Stomach (tissue), 9 donors: ENCODE results near the gene MYBBP1A. TPM values are rescaled to one million over a fixed set of nuclear protein-coding genes. Genes with fewer than 3 reads are reported as not detected.
A peak's percentile ranks its signal among the peaks of the same experiment; 100 is the strongest.

Experiments used
- DNase-seq, 2 donors: peaks; one replicate each; pipeline versions ENCODE4 v3.0.0 to v3.0.0-alpha.2; 2013 to 2019
- H3K27ac ChIP-seq, 5 donors: fragments of 200-600 bp in 4 of 5; sonication (generic) in 4 of 5; one replicate each; pipeline ENCODE4 v1.5.1; 2013 to 2019; ENCODE audit warnings: mild to moderate bottlenecking in 1 of 5, moderate library complexity in 1 of 5
- H3K27me3 ChIP-seq, 3 donors: fragments of 200-600 bp; sonication (generic); one replicate each; pipeline ENCODE4 v1.5.1; 2017 to 2019; ENCODE audit warnings: mixed run types in 1 of 3
- H3K36me3 ChIP-seq, 4 donors: fragments of 200-600 bp; sonication (generic); 1 replicate in 3 of 4; 2 replicates in 1 of 4; pipeline ENCODE4 v1.5.1; 2016 to 2019
- H3K4me1 ChIP-seq, 4 donors: fragments of 200-600 bp; sonication (generic); one replicate each; pipeline ENCODE4 v1.5.1; 2016 to 2019
- H3K4me3 ChIP-seq, 4 donors: fragments of 200-600 bp; sonication (generic) in 3 of 4; one replicate each; pipeline ENCODE4 v1.5.1; 2016 to 2019; ENCODE audit warnings: mild to moderate bottlenecking in 1 of 4
- H3K9me3 ChIP-seq, 4 donors: fragments of 200-600 bp; sonication (generic); one replicate each; pipeline ENCODE4 v1.5.1; 2016 to 2019
- EP300 ChIP-seq: sonication (generic); formaldehyde crosslinking; IDR thresholded peaks from one replicate; pipeline ENCODE4 v1.6.1; 2017; ENCODE audit warnings: antibody characterized with exemption
- POLR2A ChIP-seq, 4 donors: fragments of 450-650 bp; IDR thresholded peaks; one replicate each; pipeline ENCODE4 v1.6.1; 2016; ENCODE audit warnings: antibody characterized with exemption in 4 of 4, control low read depth in 2 of 4, mild to moderate bottlenecking in 1 of 4, moderate library complexity in 1 of 4
- POLR2AphosphoS5 ChIP-seq, 3 donors: sonication (generic); formaldehyde crosslinking; IDR thresholded peaks; one replicate each; pipeline ENCODE4 v1.6.1; 2016; ENCODE audit warnings: antibody characterized with exemption in 3 of 3
- WGBS, 5 donors: extraction: QIAGEN DNeasy Blood & Tissue Kit in 3 of 5; methylation state at CpG; one replicate each; pipeline versions ENCODE4 v1.1.5 to v1.1.7; 2013 to 2018; 5-methylcytosine and 5-hydroxymethylcytosine counted together
- intact Hi-C: fragments of 100-400 bp; cut with DNase I; formaldehyde crosslinking; loops from one replicate; pipeline ENCODE4 v1.15.1; 2023; ENCODE audit warnings: low total_unique reads
- polyA plus RNA-seq, 3 donors: library from polyadenylated mRNA; stranded (reverse); fragments of 200-250 nt; gene quantifications; one replicate each; pipeline ENCODE4 v1.2.3, GENCODE V29; 2013
- total RNA-seq, 5 donors: library from RNA; depleted of rRNA; stranded (reverse); fragments of >200 nt; gene quantifications; one replicate each; pipeline versions ENCODE4 v1.1.0 to v1.2.3, GENCODE V29; 2014 to 2016
- TF ChIP-seq, protein P1 (sequence below), 7 experiments: fragments of 450-650 bp in 4 of 7; fragments of 200-600 bp in 3 of 7; sonication (generic) in 3 of 7; IDR thresholded peaks; one replicate each; pipeline ENCODE4 v1.5.1; 2016 to 2019; ENCODE audit warnings: antibody characterized with exemption in 7 of 7, control low read depth in 2 of 7, mild to moderate bottlenecking in 1 of 7
- donor health status: healthy with polysubstance abuse.
- donor health status: Bipolar disorder and iron deficiency.
- donor health status: healthy.

The MYBBP1A gene
- total and polyA plus RNA-seq, 8 donors, result 14.1 to 237 (median 44.5) TPM

DNA sequence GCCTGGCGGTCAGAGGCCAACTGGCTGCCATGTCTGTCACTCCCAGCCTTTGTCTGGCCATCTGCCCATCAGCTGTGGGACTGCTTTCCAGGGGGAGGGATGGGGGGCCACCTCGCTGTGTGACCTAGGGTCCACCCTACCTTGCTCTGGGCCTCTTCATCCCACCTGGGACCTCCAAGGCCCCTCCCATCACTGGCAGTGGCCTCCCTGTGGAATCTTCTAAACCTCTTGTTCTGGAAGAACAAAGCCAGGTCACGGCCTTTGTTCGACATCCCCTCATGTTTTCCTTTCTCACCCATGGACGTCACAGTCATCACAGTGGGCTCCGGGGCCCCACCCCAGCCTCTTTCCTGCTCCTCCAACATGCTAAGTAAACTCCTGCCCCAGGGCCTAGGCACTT, 32.5 kb downstream of the MYBBP1A start:
- Histone ChIP-seq H3K27ac (peak overlapping the region; percentile 52 to 88 (median 80)), H3K27me3 (no peaks in the 10 kb centered on the region), H3K4me1 (peaks cover 33 to 52% (median 42%) of the 10 kb centered on the region in 4 donors), H3K36me3 (peaks cover 0 to 23% (median 3%) of the 10 kb centered on the region in 4 donors), H3K9me3 (no peaks in the 10 kb centered on the region), H3K4me3 (no peak overlapping the region)
- intact Hi-C loops, result no loop called here
- WGBS, 5 donors, result 81 to 88% (median 86%) methylated on average over 6 of the region's 6 CpGs
- DNase-seq, result no peak
- TF ChIP-seq, protein P1, sequence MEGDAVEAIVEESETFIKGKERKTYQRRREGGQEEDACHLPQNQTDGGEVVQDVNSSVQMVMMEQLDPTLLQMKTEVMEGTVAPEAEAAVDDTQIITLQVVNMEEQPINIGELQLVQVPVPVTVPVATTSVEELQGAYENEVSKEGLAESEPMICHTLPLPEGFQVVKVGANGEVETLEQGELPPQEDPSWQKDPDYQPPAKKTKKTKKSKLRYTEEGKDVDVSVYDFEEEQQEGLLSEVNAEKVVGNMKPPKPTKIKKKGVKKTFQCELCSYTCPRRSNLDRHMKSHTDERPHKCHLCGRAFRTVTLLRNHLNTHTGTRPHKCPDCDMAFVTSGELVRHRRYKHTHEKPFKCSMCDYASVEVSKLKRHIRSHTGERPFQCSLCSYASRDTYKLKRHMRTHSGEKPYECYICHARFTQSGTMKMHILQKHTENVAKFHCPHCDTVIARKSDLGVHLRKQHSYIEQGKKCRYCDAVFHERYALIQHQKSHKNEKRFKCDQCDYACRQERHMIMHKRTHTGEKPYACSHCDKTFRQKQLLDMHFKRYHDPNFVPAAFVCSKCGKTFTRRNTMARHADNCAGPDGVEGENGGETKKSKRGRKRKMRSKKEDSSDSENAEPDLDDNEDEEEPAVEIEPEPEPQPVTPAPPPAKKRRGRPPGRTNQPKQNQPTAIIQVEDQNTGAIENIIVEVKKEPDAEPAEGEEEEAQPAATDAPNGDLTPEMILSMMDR (IDR thresholded peaks at IDR 0.05), result no peak
- TF ChIP-seq POLR2A (IDR thresholded peaks at IDR 0.05) (no peak), EP300 (no peak), POLR2AphosphoS5 (IDR thresholded peaks at IDR 0.05) (no peak)

DNA sequence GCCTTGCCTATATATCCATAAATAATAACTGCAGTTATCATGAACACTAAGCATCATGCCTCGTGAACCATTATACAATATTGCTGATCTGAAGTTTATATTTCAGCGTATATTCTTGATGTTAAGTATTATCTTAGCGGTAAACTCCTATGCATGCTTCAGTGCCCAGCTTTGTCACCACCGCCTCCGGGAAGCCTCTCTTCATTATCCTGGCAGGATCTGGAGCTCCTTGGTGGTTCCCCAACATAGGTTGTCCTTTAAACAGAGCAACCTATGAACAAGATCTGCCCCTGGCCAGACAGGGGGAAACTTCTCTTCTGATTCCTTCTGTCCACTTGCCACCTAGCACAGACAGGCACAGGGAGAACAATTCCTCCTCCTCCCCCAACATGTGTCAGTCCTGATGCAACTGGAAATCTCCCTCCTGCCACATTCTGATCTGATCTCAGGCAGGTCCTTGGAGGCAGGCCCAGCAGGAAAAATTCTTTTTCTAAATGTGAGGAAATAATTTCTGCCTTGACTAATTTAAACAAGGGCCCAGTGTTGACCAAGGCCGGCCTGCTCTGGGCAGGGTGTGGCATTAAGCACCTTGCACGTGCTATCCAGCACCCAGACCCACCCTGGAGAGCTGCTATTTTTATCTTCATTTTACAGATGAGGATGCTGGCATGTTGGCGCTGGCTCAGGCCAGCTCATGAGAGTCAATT, 34.1 kb downstream of the MYBBP1A start:
- no peaks in the 10 kb centered on the region for H3K27me3 ChIP-seq
- TF ChIP-seq EP300, result no peak
- peak in 2 of 3 donors; percentile 50 to 76 for TF ChIP-seq POLR2AphosphoS5 (IDR thresholded peaks at IDR 0.05)
- H3K36me3 ChIP-seq, result peaks cover 0 to 19% (median 3%) of the 10 kb centered on the region in 4 donors
- H3K9me3 ChIP-seq, result no peaks in the 10 kb centered on the region
- WGBS, 5 donors, result 56 to 69% (median 60%) methylated on average over 8 of the region's 8 CpGs
- peak overlapping the region; percentile 61 to 88 (median 80) for H3K27ac ChIP-seq
- peak; percentile 86 to 88 for DNase-seq
- intact Hi-C loops, result no loop called here
- H3K4me3 ChIP-seq, result no peak overlapping the region
- H3K4me1 ChIP-seq, result peaks cover 44 to 61% (median 48%) of the 10 kb centered on the region in 4 donors

DNA sequence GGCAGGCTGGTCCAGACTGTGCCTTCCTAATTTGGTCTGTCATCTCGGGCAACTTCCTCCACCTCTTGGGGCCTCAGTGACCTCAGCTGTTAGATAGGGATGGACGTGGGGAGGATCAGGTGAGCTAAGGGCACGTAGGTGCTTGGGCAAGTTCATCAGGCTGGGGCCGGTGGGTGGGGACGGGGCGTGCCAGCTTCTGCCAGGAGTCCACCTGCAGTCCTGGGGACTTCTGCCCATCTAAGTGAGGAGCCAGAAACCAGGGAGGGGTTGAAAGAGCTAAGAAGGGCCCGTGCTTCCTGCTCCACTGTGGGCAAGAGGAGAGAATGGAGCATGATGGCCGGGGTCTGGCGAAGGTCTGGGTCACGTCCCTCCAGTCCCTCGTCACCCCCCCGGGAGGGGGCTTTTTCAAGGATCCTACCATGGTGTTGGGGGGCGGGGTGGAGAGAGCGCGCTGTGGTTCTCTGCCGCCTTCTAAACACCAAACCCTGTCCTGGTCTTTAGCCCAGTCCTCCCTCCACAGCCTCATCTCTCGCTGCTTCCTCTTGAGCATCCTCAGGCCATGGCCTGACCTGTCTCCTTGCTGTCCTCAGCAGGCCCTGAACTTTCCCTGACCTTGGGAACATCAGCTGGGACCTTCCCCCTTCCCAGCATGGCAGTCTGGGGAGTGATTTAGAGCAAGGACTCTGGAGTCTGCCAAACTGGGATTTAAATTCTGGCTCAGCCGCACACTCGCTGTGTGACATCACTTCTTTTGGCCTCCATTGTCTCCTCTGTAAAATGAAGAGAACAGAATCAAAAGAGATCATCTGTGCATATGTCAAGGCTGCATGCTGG, 34.9 kb downstream of the MYBBP1A start:
- Histone ChIP-seq H3K4me3 (no peak overlapping the region), H3K9me3 (no peaks in the 10 kb centered on the region), H3K27me3 (no peaks in the 10 kb centered on the region), H3K27ac (peak overlapping the region; percentile 52 to 88 (median 80)), H3K4me1 (peaks cover 52 to 69% (median 54%) of the 10 kb centered on the region in 4 donors), H3K36me3 (peaks cover 0 to 12% (median 2%) of the 10 kb centered on the region in 4 donors)
- TF ChIP-seq POLR2A (IDR thresholded peaks at IDR 0.05) (no peak), POLR2AphosphoS5 (IDR thresholded peaks at IDR 0.05) (peak in 2 of 3 donors; percentile 13 to 38), EP300 (no peak)
- TF ChIP-seq, protein P1 (IDR thresholded peaks at IDR 0.05), result no peak
- intact Hi-C loops, result no loop called here
- 66 to 79% (median 76%) methylated on average over 16 to 19 of the region's 19 CpGs for WGBS, 5 donors
- peak in 1 of 2 donors; percentile 75 for DNase-seq

DNA sequence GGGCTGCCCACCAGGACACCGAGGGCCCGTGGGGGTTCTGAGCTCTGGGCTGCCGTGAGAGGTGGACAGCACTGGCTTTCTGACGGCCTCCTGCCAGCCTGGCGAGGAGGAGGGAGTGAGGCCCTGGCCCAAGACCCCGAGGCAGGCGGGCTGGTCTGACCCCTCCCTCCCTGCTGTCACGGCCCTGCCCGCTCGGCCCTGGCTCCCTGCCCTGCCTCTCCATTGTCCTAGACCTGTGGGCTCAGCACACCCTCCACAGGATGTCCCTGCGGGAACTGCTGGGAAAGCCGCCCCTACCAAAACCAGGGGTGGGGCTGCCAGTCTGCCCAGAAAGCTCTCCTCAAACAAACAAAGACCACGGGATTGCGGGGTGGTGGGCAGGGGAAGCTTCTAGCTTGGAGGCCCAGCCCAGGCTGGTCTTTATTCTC, 35.8 kb downstream of the MYBBP1A start:
- WGBS, 5 donors, result 29 to 60% (median 37%) methylated on average over 7 to 14 of the region's 14 CpGs
- intact Hi-C loops, result no loop called here
- peak; percentile 86 to 89 for DNase-seq

More for the DNA sequence above, 35.8 kb downstream of the MYBBP1A start:
- peaks cover 0 to 5% (median 0%) of the 10 kb centered on the region in 4 donors for H3K36me3 ChIP-seq
- no peaks in the 10 kb centered on the region for H3K9me3 ChIP-seq
- H3K27me3 ChIP-seq, result no peaks in the 10 kb centered on the region
- H3K4me1 ChIP-seq, result peaks cover 60 to 78% (median 62%) of the 10 kb centered on the region in 4 donors
- TF ChIP-seq, protein P1 (IDR thresholded peaks at IDR 0.05), result no peak
- TF ChIP-seq POLR2AphosphoS5 (IDR thresholded peaks at IDR 0.05), result no peak
- TF ChIP-seq POLR2A (IDR thresholded peaks at IDR 0.05), result no peak
- no peak for TF ChIP-seq EP300
- H3K4me3 ChIP-seq, result no peak overlapping the region
- H3K27ac ChIP-seq, result peak overlapping the region; percentile 52 to 88 (median 80)
